Peyer's patch (tissue), 4 donors: ENCODE results near the gene LMF1.

Experiments
- POLR2A ChIP-seq, 2 donors: fragments of 450-650 bp; IDR thresholded peaks; one replicate each; pipeline ENCODE4 v1.5.1; 2017; ENCODE audit warnings: antibody characterized with exemption in 2 of 2, mild to moderate bottlenecking in 2 of 2, moderate library complexity in 2 of 2
- TF ChIP-seq, protein P1 (sequence below), 6 experiments: fragments of 450-650 bp in 4 of 6; fragments of 200-600 bp in 2 of 6; sonication (generic) in 1 of 6; IDR thresholded peaks; one replicate each; pipeline ENCODE4 v1.5.1; 2017 to 2019; ENCODE audit warnings: antibody characterized with exemption in 6 of 6, mild to moderate bottlenecking in 3 of 6, moderate library complexity in 1 of 6

DNA sequence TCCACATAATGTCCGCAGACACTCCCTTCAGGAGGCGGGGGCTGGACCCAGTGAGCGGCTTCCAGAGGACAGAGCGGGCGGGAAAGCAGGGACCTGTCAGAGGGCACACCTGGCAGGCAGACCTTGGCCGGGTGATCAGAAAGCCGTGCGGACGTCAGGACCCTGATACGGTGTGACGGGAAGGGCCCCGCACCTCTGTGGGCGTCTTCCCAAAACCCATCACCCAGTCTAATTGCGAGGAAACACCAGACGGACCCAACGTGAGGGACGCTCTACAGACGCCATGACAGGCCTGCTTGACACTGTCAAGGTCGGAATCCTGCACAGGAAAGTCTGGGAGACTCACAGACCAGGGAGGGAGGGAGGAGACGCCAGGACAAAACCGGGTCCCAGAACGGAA is 8.4 kb downstream of the LMF1 start:
- TF ChIP-seq, protein P1, sequence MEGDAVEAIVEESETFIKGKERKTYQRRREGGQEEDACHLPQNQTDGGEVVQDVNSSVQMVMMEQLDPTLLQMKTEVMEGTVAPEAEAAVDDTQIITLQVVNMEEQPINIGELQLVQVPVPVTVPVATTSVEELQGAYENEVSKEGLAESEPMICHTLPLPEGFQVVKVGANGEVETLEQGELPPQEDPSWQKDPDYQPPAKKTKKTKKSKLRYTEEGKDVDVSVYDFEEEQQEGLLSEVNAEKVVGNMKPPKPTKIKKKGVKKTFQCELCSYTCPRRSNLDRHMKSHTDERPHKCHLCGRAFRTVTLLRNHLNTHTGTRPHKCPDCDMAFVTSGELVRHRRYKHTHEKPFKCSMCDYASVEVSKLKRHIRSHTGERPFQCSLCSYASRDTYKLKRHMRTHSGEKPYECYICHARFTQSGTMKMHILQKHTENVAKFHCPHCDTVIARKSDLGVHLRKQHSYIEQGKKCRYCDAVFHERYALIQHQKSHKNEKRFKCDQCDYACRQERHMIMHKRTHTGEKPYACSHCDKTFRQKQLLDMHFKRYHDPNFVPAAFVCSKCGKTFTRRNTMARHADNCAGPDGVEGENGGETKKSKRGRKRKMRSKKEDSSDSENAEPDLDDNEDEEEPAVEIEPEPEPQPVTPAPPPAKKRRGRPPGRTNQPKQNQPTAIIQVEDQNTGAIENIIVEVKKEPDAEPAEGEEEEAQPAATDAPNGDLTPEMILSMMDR (IDR thresholded peaks at IDR 0.05) = no peak
- no peak for TF ChIP-seq POLR2A (IDR thresholded peaks at IDR 0.05)
